Chondrocyte (in vitro differentiated cells): ENCODE results near the gene NATD1. TPM values are rescaled to one million over a fixed set of nuclear protein-coding genes. Genes with fewer than 3 reads are reported as not detected.

Source experiments
- DNase-seq: peaks from one replicate; pipeline ENCODE4 v3.0.0; 2021; ENCODE audit warnings: mixed read lengths, low spot score
- H3K27ac Mint-ChIP-seq: one replicate; pipeline ENCODE4 v1.8.0; 2021; ENCODE audit warnings: mild to moderate bottlenecking, moderate library complexity, mixed read lengths; ENCODE audit not compliant: unreplicated experiment
- H3K27me3 Mint-ChIP-seq: 2 replicates; pipeline ENCODE4 v1.8.0; 2021; ENCODE audit warnings: low read depth, mixed read lengths
- H3K36me3 Mint-ChIP-seq: 2 replicates; pipeline ENCODE4 v1.8.0; 2021; ENCODE audit warnings: low read depth, mixed read lengths
- H3K4me1 Mint-ChIP-seq: 2 replicates; pipeline ENCODE4 v1.8.0; 2021; ENCODE audit warnings: low read depth, mild to moderate bottlenecking, mixed read lengths
- H3K4me3 Mint-ChIP-seq: one replicate; pipeline ENCODE4 v1.8.0; 2021; ENCODE audit warnings: mild to moderate bottlenecking, moderate library complexity, mixed read lengths; ENCODE audit not compliant: unreplicated experiment
- H3K9me3 Mint-ChIP-seq: 2 replicates; pipeline ENCODE4 v1.8.0; 2021; ENCODE audit warnings: low read depth, mixed read lengths
- total RNA-seq: library from RNA; stranded (reverse); gene quantifications from 3 replicates; pipeline ENCODE4 v1.2.1, GENCODE V29; 2021
- TF ChIP-seq, protein P1 (sequence below): fragments of 200-600 bp; sonication (generic); IDR thresholded peaks from 2 replicates; pipeline ENCODE4 v1.5.0; 2021; ENCODE audit warnings: antibody characterized with exemption, mild to moderate bottlenecking, moderate library complexity

NATD1 gene
- total RNA-seq, 1 donor from 2014 or later, result 17.2 TPM

DNA sequence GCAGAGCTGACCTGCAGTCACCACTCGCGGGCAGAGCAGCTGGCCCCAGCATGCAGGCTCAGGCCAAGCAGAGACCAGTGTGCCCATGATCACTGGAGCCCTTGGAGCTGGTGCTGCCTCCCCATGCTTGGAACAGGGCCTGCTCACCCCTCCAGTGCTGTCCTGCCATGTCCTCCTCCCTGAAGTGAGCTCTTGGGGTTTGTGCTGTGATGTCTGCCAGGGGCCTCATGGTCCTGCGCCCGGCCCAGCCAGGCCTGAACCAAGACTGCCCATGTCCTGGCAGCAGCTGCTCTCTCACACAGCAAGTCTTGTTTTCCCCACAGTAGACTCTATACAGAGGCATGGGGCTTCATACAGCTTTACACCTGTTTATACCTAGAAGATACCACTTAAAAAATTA, 63.8 kb downstream of the NATD1 start:
- H3K4me1 Mint-ChIP-seq, result peaks cover 9% of the 10 kb centered on the region
- H3K36me3 Mint-ChIP-seq, result peaks cover 13% of the 10 kb centered on the region
- H3K9me3 Mint-ChIP-seq, result no peaks in the 10 kb centered on the region
- H3K4me3 Mint-ChIP-seq, result no peak overlapping the region
- H3K27me3 Mint-ChIP-seq, result no peaks in the 10 kb centered on the region
- TF ChIP-seq, protein P1, sequence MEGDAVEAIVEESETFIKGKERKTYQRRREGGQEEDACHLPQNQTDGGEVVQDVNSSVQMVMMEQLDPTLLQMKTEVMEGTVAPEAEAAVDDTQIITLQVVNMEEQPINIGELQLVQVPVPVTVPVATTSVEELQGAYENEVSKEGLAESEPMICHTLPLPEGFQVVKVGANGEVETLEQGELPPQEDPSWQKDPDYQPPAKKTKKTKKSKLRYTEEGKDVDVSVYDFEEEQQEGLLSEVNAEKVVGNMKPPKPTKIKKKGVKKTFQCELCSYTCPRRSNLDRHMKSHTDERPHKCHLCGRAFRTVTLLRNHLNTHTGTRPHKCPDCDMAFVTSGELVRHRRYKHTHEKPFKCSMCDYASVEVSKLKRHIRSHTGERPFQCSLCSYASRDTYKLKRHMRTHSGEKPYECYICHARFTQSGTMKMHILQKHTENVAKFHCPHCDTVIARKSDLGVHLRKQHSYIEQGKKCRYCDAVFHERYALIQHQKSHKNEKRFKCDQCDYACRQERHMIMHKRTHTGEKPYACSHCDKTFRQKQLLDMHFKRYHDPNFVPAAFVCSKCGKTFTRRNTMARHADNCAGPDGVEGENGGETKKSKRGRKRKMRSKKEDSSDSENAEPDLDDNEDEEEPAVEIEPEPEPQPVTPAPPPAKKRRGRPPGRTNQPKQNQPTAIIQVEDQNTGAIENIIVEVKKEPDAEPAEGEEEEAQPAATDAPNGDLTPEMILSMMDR, result no peak
- H3K27ac Mint-ChIP-seq, result no peak overlapping the region
- DNase-seq, result no peak

Other genes with a start within 250 kb of the NATD1 start
- 228 to 248 TPM (median 239 TPM) in 3 replicates for gene USP22, start 210.4 kb downstream of the NATD1 start, total RNA-seq
- gene DHRS7B, start 126.4 kb downstream of the NATD1 start, total RNA-seq, result 17.1 to 24.7 TPM (median 20.2 TPM) in 3 replicates
- gene TMEM11, start 39.2 kb downstream of the NATD1 start, total RNA-seq, result 24.3 to 28.1 TPM (median 24.7 TPM) in 3 replicates
- 31.3 to 38.3 TPM (median 35.9 TPM) in 3 replicates for gene MAP2K3, start 31.3 kb upstream of the NATD1 start, total RNA-seq
- 2.2 to 2.8 TPM (median 2.5 TPM) in 3 replicates for gene KCNJ12, start 122.9 kb upstream of the NATD1 start, total RNA-seq